GM12873 (cell line): Measurements from ENCODE around the gene MVB12B.

Experiments used
- CTCF ChIP-seq: IDR thresholded peaks from 2 replicates; pipeline ENCODE4 v1.5.1; 2012; ENCODE audit warnings: low read depth, mild to moderate bottlenecking, moderate library complexity, low read length, control low read depth; ENCODE audit not compliant: insufficient read depth; ENCODE audit errors: missing control alignments

The MVB12B gene

GRCh38 chr9:126392662-126393371 lies 66.2 kb downstream of the MVB12B start:
- no peak for TF ChIP-seq CTCF

GRCh38 chr9:126393876-126394275 lies 67.2 kb downstream of the MVB12B start:
- TF ChIP-seq CTCF: no peak

GRCh38 chr9:126394802-126395201 lies 68.2 kb downstream of the MVB12B start:
- no peak for TF ChIP-seq CTCF

- TF ChIP-seq CTCF: no peak
Measured at GRCh38 chr9:126395439-126396212, 69.0 kb downstream of the MVB12B start.

GRCh38 chr9:126397056-126397455 lies 70.4 kb downstream of the MVB12B start:
- TF ChIP-seq CTCF: peak; percentile 36

GRCh38 chr9:126398403-126399058 lies 71.9 kb downstream of the MVB12B start:
- peak; percentile 97 for TF ChIP-seq CTCF

- no peak for TF ChIP-seq CTCF
Measured at GRCh38 chr9:126399251-126399650, 72.6 kb downstream of the MVB12B start.
